ENCODE data around the gene DZIP1L.

DZIP1L gene

DNA sequence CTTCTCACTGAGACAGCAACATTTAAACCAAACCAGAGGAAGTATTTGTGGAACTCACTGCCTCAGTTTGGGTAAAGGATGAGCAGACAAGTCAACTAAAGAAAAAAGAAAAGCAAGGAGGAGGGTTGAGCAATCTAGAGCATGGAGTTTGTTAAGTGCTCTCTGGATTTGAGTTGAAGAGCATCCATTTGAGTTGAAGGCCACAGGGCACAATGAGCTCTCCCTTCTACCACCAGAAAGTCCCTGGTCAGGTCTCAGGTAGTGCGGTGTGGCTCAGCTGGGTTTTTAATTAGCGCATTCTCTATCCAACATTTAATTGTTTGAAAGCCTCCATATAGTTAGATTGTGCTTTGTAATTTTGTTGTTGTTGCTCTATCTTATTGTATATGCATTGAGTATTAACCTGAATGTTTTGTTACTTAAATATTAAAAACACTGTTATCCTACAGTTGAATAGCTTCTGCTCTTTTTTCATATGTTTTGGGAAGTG lies 82.2 kb downstream of the DZIP1L start:
- no peak for DNase-seq (ENCODE audit: low spot score)

DNA sequence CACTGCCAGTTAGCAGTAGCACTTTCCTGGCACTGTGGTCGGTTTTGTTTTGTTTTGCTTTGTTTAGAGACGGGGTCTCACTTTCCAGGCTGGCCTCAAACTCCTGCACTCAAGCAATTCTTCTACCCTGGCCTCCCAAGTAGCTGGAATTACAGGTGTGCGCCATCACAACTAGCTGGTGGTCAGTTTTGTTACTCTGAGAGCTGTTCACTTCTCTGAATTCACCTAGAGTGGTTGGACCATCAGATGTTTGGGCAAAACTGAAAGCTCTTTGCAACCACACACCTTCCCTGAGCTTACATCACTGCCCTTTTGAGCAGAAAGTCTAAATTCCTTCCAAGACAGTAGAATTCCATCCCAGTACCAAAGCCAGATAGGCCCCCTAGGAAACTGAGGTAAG lies 82.8 kb downstream of the DZIP1L start:
- no peak for DNase-seq (ENCODE audit: low spot score)

DNA sequence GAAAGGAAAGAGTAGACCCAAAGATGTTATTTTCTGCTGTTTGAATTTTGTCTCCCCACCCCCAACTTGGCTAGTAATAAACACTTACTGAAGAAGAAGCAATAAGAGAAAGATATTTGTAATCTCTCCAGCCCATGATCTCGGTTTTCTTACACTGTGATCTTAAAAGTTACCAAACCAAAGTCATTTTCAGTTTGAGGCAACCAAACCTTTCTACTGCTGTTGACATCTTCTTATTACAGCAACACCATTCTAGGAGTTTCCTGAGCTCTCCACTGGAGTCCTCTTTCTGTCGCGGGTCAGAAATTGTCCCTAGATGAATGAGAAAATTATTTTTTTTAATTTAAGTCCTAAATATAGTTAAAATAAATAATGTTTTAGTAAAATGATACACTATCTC lies 83.9 kb downstream of the DZIP1L start:
- no peak for DNase-seq (ENCODE audit: low spot score)

DNA sequence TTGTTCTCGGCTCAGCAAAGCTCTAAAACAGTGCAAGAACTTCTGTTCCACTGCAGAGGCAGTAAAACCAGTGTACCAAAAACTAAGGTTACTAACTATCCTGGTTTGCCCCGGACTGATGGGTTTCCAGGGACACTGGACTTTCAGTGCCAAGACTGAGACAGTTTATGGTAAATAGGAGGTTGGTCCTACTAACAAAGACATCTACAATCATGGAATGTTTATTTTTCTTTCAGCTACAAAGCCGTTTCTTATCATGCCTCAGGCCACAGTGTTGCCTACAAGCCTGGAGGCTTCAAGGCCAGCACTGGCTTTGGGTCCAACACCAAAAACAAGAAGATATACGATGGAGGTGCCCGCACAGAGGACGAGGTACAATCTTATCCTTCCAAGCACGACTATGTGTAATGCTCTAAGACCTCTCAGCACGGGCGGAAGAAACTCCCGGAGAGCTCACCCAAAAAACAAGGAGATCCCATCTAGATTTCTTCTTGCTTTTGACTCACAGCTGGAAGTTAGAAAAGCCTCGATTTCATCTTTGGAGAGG lies 84.6 kb downstream of the DZIP1L start:
- DNase-seq (ENCODE audit: low spot score) = no peak

DNA sequence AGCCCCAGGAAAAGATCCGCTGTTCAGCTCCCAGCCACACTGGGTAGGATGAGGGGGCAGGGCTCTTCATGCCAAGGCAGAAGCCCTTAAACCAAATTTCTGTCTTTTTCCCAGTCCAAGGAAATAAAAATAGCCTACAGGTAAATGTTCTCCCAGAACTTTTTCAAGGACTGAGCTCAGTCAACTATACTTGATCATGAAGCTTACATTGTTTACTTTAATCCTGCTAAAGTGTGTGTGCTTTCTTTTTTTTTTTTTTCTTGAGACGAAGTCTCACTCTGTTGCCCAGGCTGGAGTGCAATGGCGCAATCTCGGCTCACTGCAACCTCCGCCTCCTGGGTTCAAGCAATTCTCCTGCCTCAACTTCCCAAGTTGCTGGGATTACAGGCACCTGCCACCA lies 87.6 kb downstream of the DZIP1L start:
- DNase-seq (ENCODE audit: low spot score) = no peak

DNA sequence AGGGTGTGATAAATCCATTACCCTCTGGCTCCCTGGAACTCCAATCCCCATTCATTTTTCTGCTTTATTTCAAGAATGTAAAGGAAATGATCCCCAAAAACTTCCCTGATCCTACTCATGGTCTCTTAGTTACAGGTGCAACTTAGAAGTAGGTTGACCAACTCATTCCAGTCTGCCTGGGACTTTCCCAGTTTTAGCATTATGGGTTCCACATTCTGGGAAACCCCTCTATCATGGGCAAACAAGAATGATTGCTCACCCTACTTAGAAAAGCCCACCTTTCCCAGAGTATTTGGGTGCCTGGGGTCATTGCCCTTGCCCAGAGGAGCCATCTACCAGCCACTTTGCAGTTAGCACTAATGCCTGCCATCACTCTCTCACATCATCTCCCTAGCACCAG lies 89.9 kb downstream of the DZIP1L start:
- DNase-seq (ENCODE audit: low spot score) = no peak

DNA sequence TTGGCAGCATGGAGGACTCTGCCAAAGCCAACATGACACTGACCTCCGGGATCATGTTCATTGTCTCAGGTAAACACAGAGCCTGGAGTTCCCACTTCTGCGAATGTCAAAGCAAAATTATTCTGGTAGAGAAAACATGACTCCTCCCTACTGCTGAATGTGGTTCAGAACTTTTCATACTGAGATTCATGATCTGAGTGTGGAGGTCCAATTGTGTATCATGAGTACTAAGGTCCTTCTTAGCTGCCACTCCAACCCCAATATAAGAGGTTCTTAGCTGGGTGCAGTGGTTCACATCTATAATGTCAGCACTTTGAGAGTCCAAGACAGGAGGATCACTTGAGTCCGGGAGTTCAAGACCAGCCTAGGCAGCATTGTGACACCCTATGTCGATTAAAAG lies 91.7 kb downstream of the DZIP1L start:
- DNase-seq (ENCODE audit: low spot score) = no peak

DNA sequence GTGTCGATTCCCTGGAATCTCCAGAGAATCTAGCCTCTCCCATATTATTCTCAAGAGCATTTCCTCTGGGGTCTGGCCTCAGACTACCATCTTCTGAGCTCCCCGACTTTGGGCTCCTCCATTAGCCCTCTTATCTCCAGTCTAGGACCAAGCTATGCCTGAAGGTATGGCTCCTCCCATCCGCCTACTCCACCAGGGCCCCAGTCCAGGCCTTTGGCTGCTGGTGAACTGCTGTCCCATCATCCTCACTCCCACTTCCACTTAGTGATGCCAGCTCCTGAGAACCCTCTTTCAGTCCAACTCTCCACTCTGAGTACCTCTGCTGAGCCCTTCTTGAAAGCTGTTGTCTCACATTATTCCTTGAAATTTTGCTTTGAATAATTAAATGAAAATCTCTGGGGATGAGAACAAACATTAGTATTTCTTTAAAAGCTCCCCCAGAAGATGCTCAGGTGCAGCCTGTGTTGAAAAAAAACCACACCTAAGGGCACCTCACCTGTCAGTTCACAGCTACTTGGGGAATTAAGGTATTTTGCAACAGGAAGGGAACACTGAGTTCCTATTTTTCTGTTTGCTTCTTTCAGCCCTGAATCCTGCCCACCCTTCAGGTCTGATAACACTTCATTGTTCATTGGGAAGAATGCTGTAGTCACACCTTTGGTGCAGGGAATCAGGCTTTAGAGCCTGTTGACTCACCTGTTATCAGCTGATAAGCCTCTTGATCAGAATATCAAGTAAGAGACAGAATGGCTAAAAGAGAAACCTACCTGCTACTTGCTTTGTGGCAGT lies 95.9 kb downstream of the DZIP1L start:
- DNase-seq (ENCODE audit: low spot score) = no peak

DNA sequence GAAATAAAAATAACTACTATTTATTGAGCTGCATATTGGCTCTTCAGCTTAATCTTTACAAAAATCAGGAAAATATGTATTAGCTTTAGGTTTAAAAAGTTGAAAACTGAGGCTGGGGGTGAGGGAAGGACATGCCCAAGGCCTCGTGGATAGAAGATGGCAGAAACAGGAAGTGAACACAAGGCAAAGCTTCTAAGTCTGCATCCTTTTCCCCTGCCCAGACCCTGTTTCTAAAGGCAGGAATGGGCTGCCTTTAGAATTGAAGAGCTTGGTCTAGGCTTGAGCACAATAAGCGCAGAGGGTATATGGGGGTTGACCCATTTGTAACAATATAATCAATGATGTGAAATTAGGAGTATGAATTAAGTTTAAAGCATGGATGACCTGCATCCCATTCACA lies 99.3 kb downstream of the DZIP1L start:
- no peak for DNase-seq (ENCODE audit: low spot score)

DNA sequence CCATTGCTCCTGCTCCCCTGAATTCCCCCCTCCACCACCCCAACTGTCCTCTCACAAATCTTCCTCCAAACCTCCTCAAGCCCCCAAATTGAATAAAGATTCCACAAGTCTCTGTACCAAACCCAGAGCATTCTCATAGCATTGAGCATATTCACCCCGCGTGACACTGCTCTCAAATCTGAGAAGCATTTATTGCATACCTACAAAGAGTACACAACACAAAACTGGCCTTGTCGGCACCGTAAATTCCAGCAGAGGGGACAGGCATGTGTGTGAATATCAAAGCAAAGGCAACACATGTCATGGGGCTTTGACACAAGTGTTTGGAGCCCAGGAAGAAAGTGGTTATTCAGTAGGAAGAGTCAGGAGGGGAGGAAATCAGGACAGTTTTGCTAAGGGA lies 102.9 kb downstream of the DZIP1L start:
- no peak for DNase-seq (ENCODE audit: low spot score)
